ENCODE measurements around the gene STK17A.

DNA sequence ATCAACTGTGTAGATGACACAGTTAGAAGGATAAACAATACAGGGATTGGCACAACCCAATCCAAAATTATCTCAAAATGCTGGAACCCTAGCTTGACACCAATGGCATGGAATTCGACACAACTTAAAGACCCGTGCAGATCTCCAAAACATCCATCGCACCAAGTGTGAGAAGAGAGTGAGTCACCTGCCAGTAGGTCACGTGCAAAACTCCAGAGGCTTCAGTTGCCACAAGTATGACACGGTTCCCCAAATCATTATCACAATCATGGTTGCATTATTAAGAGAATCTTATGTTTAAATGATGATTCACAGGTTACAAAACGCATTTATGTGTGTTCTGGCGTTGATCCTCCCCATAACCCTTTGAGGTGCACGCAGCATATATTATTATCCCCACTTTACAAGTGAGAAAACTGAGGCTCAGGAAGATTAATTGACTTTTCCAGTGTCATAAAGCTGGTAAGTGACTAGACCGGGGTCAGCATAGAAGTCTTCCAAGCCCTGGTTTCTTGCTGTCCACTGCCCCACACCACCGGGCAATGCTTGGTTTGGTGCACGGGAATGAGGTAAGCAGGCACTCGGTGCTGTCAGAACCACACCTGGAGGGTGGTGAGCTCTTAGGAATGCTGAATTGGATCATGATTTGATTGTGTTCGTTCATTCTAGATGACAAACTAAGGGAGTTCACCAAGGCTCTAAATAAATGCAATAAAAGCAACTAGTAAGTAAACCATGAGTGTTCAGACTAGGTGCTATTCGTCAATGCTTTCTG, 23.6 kb upstream of the STK17A start:
- TF ChIP-seq TOX (CRISPR knock-in tag; IDR thresholded peaks at IDR 0.05; ENCODE audit: borderline replicate concordance) (no peak), GLIS3 (CRISPR knock-in tag; IDR thresholded peaks at IDR 0.05) (no peak), PPARA (CRISPR knock-in tag; IDR thresholded peaks at IDR 0.05; ENCODE audit: borderline replicate concordance) (no peak), BACH2 (CRISPR knock-in tag; IDR thresholded peaks at IDR 0.05; ENCODE audit: borderline replicate concordance) (no peak), ZNF565 (CRISPR knock-in tag; conservative IDR thresholded peaks at IDR 0.05; ENCODE audit: low read depth) (no peak), OSR1 (CRISPR knock-in tag; IDR thresholded peaks at IDR 0.05) (no peak), CSDC2 (CRISPR knock-in tag; IDR thresholded peaks at IDR 0.05) (no peak), ESRRG (CRISPR knock-in tag; IDR thresholded peaks at IDR 0.05) (no peak)
- TF ChIP-seq, protein P1, sequence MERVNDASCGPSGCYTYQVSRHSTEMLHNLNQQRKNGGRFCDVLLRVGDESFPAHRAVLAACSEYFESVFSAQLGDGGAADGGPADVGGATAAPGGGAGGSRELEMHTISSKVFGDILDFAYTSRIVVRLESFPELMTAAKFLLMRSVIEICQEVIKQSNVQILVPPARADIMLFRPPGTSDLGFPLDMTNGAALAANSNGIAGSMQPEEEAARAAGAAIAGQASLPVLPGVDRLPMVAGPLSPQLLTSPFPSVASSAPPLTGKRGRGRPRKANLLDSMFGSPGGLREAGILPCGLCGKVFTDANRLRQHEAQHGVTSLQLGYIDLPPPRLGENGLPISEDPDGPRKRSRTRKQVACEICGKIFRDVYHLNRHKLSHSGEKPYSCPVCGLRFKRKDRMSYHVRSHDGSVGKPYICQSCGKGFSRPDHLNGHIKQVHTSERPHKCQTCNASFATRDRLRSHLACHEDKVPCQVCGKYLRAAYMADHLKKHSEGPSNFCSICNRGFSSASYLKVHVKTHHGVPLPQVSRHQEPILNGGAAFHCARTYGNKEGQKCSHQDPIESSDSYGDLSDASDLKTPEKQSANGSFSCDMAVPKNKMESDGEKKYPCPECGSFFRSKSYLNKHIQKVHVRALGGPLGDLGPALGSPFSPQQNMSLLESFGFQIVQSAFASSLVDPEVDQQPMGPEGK (CRISPR knock-in tag; IDR thresholded peaks at IDR 0.05; ENCODE audit: borderline replicate concordance), result no peak
- TF ChIP-seq, protein P2, sequence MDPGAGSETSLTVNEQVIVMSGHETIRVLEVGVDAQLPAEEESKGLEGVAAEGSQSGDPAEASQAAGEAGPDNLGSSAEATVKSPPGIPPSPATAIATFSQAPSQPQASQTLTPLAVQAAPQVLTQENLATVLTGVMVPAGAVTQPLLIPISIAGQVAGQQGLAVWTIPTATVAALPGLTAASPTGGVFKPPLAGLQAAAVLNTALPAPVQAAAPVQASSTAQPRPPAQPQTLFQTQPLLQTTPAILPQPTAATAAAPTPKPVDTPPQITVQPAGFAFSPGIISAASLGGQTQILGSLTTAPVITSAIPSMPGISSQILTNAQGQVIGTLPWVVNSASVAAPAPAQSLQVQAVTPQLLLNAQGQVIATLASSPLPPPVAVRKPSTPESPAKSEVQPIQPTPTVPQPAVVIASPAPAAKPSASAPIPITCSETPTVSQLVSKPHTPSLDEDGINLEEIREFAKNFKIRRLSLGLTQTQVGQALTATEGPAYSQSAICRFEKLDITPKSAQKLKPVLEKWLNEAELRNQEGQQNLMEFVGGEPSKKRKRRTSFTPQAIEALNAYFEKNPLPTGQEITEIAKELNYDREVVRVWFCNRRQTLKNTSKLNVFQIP (CRISPR knock-in tag; IDR thresholded peaks at IDR 0.05; ENCODE audit: borderline replicate concordance, low read depth), result no peak

Data from SK-N-SH treated with all-trans-retinoic acid at 6 μM for 48 hours (cell line).